Neuronal stem cell (in vitro differentiated cells): ENCODE data around the gene GKN1.
A peak's percentile ranks its signal among the peaks of the same experiment; 100 is the strongest.

Source experiments
- DNase-seq: peaks from one replicate; pipeline ENCODE4 v3.0.0-alpha.2; 2013; ENCODE audit warnings: low spot score
- H2AFZ ChIP-seq: one replicate; pipeline ENCODE4 v1.6.1; 2013; ENCODE audit warnings: mild to moderate bottlenecking, low read length, inconsistent platforms
- H2AK5ac ChIP-seq: 2 replicates; pipeline ENCODE4 v1.6.1; 2013; ENCODE audit warnings: low read depth, mild to moderate bottlenecking, inconsistent platforms, low read length, moderate library complexity, mixed read lengths
- H2BK120ac ChIP-seq: 2 replicates; pipeline ENCODE4 v1.6.1; 2013; ENCODE audit warnings: low read depth, mild to moderate bottlenecking, inconsistent platforms, low read length, moderate library complexity, mixed read lengths
- H2BK12ac ChIP-seq: one replicate; pipeline ENCODE4 v1.6.1; 2013; ENCODE audit warnings: low read length, inconsistent platforms
- H2BK15ac ChIP-seq: 2 replicates; pipeline ENCODE4 v1.6.1; 2013; ENCODE audit warnings: mild to moderate bottlenecking, low read length, inconsistent platforms, mixed read lengths
- H2BK5ac ChIP-seq: one replicate; pipeline ENCODE4 v1.6.1; 2013; ENCODE audit warnings: inconsistent platforms, mild to moderate bottlenecking, low read length, moderate library complexity
- H3K14ac ChIP-seq: one replicate; pipeline ENCODE4 v1.6.1; 2013; ENCODE audit warnings: low read length, inconsistent platforms
- H3K18ac ChIP-seq: 2 replicates; pipeline ENCODE4 v1.6.1; 2013; ENCODE audit warnings: low read length, inconsistent platforms
- H3K23ac ChIP-seq: 2 replicates; pipeline ENCODE4 v1.6.1; 2013; ENCODE audit warnings: low read depth, mild to moderate bottlenecking, mixed read lengths, low read length, inconsistent platforms; ENCODE audit not compliant: poor library complexity
- H3K27ac ChIP-seq: replicated peaks from 3 replicates; pipeline ENCODE4 v1.5.1; 2013; ENCODE audit warnings: low read length, inconsistent platforms
- H3K27me3 ChIP-seq, 3 experiments: 2 replicates each; pipeline ENCODE4 v1.6.1; 2013; ENCODE audit warnings: low read length in 3 of 3, mild to moderate bottlenecking in 2 of 3, inconsistent platforms in 1 of 3, low read depth in 1 of 3, mixed read lengths in 1 of 3, moderate library complexity in 1 of 3; ENCODE audit not compliant: control insufficient read depth in 3 of 3, insufficient read depth in 3 of 3
- H3K36me3 ChIP-seq, 2 donors: replicated peaks in 1 of 2; 2 replicates each; pipeline ENCODE4 v1.6.1; 2013; ENCODE audit warnings: low read length in 2 of 2; ENCODE audit not compliant: control insufficient read depth in 2 of 2, insufficient read depth in 2 of 2
- H3K4ac ChIP-seq: 2 replicates; pipeline ENCODE4 v1.6.1; 2013; ENCODE audit warnings: inconsistent platforms, mild to moderate bottlenecking, low read length, moderate library complexity
- H3K4me1 ChIP-seq, 2 donors: 1 replicate in 1 of 2; 2 replicates in 1 of 2; pipeline ENCODE4 v1.6.1; 2013; ENCODE audit warnings: low read length in 2 of 2, low read depth in 1 of 2; ENCODE audit not compliant: control insufficient read depth in 2 of 2, insufficient read depth in 1 of 2
- H3K4me2 ChIP-seq: one replicate; pipeline ENCODE4 v1.6.1; 2013; ENCODE audit warnings: mild to moderate bottlenecking, low read length, inconsistent platforms; ENCODE audit not compliant: insufficient read depth, poor library complexity, severe bottlenecking
- H3K4me3 ChIP-seq, 2 donors: 2 replicates each; pipeline ENCODE4 v1.5.1; 2013; ENCODE audit warnings: low read length in 2 of 2, mild to moderate bottlenecking in 2 of 2, inconsistent platforms in 1 of 2, moderate library complexity in 1 of 2
- H3K79me1 ChIP-seq: one replicate; pipeline ENCODE4 v1.6.1; 2013; ENCODE audit warnings: low read depth, mild to moderate bottlenecking, inconsistent platforms, low read length, moderate library complexity
- H3K9ac ChIP-seq: one replicate; pipeline ENCODE4 v1.6.1; 2013; ENCODE audit warnings: mild to moderate bottlenecking, low read depth, low read length, inconsistent platforms; ENCODE audit not compliant: poor library complexity
- H3K9me3 ChIP-seq, 2 donors: replicated peaks in 1 of 2; 2 replicates each; pipeline versions ENCODE3 to v1.6.1; 2013; ENCODE audit warnings: low read length in 2 of 2, mild to moderate bottlenecking in 2 of 2, inconsistent platforms in 1 of 2, low read depth in 1 of 2, mixed read lengths in 1 of 2, moderate library complexity in 1 of 2; ENCODE audit not compliant: control insufficient read depth in 2 of 2, insufficient read depth in 1 of 2
- H4K8ac ChIP-seq: one replicate; pipeline ENCODE4 v1.6.1; 2013; ENCODE audit warnings: low read depth, mild to moderate bottlenecking, inconsistent platforms, low read length, moderate library complexity
- H4K91ac ChIP-seq: one replicate; pipeline ENCODE4 v1.6.1; 2013; ENCODE audit warnings: low read length, low read depth, mild to moderate bottlenecking, inconsistent platforms; ENCODE audit not compliant: poor library complexity
- WGBS, 2 donors: extraction: QIAGEN DNeasy Blood & Tissue Kit; methylation state at CpG; one replicate each; pipeline ENCODE4 v1.1.7; 2013; ENCODE audit warnings: missing lambda C conversion rate in 2 of 2, mixed read lengths in 1 of 2; ENCODE audit not compliant: insufficient read length in 2 of 2, insufficient replicate concordance in 1 of 2; ENCODE audit errors: extremely low coverage in 2 of 2; 5-methylcytosine and 5-hydroxymethylcytosine counted together

Gene GKN1

DNA sequence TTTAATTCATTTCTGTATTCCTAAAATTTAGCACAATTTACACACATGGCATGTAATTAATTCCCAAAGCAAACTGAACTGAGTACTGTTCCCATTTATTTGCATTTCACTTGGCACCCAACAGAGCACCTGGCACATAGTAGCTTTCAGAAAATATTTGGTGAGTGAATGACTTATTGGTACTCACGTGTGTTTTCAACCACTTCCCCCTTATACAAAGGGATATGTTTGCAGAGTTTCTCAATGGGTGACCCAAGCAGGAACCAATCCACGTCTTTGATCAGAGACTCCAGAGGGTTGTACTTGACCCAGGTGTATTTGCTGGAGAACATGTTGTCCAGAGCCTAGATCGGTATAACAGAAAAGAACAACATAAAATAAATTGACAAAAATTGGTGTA, 28.3 kb upstream of the GKN1 start:
- Histone ChIP-seq H2BK12ac (no peak overlapping the region), H3K14ac (no peak overlapping the region), H3K23ac (no peak overlapping the region), H3K9ac (no peak overlapping the region), H3K18ac (no peak overlapping the region), H3K4me3 (no peak overlapping the region), H4K91ac (no peak overlapping the region), H2AK5ac (no peak overlapping the region), H3K4me2 (no peak overlapping the region), H4K8ac (no peak overlapping the region), H2BK5ac (no peak overlapping the region), H3K9me3 (no peaks in the 10 kb centered on the region), H2BK15ac (no peak overlapping the region), H2AFZ (no peak overlapping the region), H3K79me1 (no peaks in the 10 kb centered on the region), H3K4ac (no peak overlapping the region), H2BK120ac (no peak overlapping the region), H3K27me3 (peaks cover 0 to 3% (median 0%) of the 10 kb centered on the region in 3 experiments), H3K27ac (no peak overlapping the region), H3K4me1 (peaks cover 0 to 8% of the 10 kb centered on the region in 2 donors), H3K36me3 (no peaks in the 10 kb centered on the region)
- no peak for DNase-seq
- WGBS, 2 donors: no CpG with 5 or more reads among the region's 3 CpGs

- no peaks in the 10 kb centered on the region for H3K79me1 ChIP-seq
- no peak overlapping the region for H4K91ac ChIP-seq
- no peak overlapping the region for H2BK5ac ChIP-seq
- H2AK5ac ChIP-seq: no peak overlapping the region
- no peak overlapping the region for H3K4me3 ChIP-seq
- no peak overlapping the region for H3K9ac ChIP-seq
- peaks cover 0 to 8% (median 0%) of the 10 kb centered on the region in 3 experiments for H3K27me3 ChIP-seq
- H2BK15ac ChIP-seq: no peak overlapping the region
- WGBS, 2 donors: no CpG with 5 or more reads among the region's 1 CpG
- H2BK12ac ChIP-seq: no peak overlapping the region
- no peak overlapping the region for H3K4ac ChIP-seq
- no peak overlapping the region for H3K14ac ChIP-seq
- no peak overlapping the region for H3K4me2 ChIP-seq
- no peak overlapping the region for H2AFZ ChIP-seq
- peaks cover 0 to 7% of the 10 kb centered on the region in 2 donors for H3K4me1 ChIP-seq
- DNase-seq: no peak
- H3K27ac ChIP-seq: no peak overlapping the region
- H3K18ac ChIP-seq: no peak overlapping the region
- H4K8ac ChIP-seq: no peak overlapping the region
- no peak overlapping the region for H2BK120ac ChIP-seq
- H3K36me3 ChIP-seq: no peaks in the 10 kb centered on the region
- H3K23ac ChIP-seq: no peak overlapping the region
- H3K9me3 ChIP-seq: no peaks in the 10 kb centered on the region
Observed at GRCh38 chr2:68948710-68949109, 25.7 kb upstream of the GKN1 start.

DNA sequence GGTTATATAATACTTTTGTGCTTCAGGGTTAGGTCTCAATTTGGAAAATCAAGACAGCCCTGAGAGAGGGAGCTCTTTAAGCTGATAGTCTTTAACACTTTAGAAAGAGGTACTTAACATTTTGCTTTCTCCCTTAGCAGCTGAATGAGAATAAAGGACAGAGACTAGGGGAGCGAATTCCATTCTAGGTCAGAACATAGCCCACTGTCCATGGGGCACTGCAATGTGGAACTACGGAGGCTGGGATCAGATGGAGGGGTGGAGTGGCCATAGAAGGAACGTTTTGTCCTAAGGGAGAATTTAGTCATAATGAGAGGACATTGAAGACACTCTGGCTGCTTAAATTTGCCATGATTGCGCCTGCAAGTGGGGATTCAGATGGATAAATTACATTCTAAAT, 22.5 kb upstream of the GKN1 start:
- no peak overlapping the region for H3K18ac ChIP-seq
- no CpG with 5 or more reads among the region's 4 CpGs for WGBS, 2 donors
- H3K4me2 ChIP-seq: no peak overlapping the region
- no peaks in the 10 kb centered on the region for H3K9me3 ChIP-seq
- H3K4me3 ChIP-seq: no peak overlapping the region
- H3K4ac ChIP-seq: no peak overlapping the region
- H3K27me3 ChIP-seq: peaks cover 0 to 8% (median 0%) of the 10 kb centered on the region in 3 experiments
- H2AFZ ChIP-seq: no peak overlapping the region
- no peaks in the 10 kb centered on the region for H3K4me1 ChIP-seq
- H3K27ac ChIP-seq: no peak overlapping the region
- H4K91ac ChIP-seq: no peak overlapping the region
- no peak overlapping the region for H3K9ac ChIP-seq
- no peak overlapping the region for H2BK120ac ChIP-seq
- no peak overlapping the region for H3K23ac ChIP-seq
- no peak overlapping the region for H2BK12ac ChIP-seq
- no peak for DNase-seq
- no peak overlapping the region for H2BK5ac ChIP-seq
- no peak overlapping the region for H3K14ac ChIP-seq
- H2BK15ac ChIP-seq: no peak overlapping the region
- H4K8ac ChIP-seq: no peak overlapping the region
- H3K36me3 ChIP-seq: no peaks in the 10 kb centered on the region
- H3K79me1 ChIP-seq: no peaks in the 10 kb centered on the region
- H2AK5ac ChIP-seq: no peak overlapping the region

- Histone ChIP-seq H4K91ac (no peak within 1 kb of the TSS), H3K4ac (no peak within 1 kb of the TSS), H4K8ac (peak within 1 kb of the TSS; percentile 82), H3K9ac (no peak within 1 kb of the TSS), H3K4me2 (no peak within 1 kb of the TSS), H3K27me3 (peaks cover 0 to 8% (median 0%) of the 10 kb centered on the region in 3 experiments), H2AK5ac (no peak within 1 kb of the TSS), H3K9me3 (no peaks in the 10 kb centered on the region), H3K18ac (no peak within 1 kb of the TSS), H3K27ac (no peak within 1 kb of the TSS), H3K23ac (no peak within 1 kb of the TSS), H3K79me1 (no peaks in the 10 kb centered on the region), H2BK12ac (no peak within 1 kb of the TSS), H2AFZ (no peak within 1 kb of the TSS), H2BK15ac (no peak within 1 kb of the TSS), H2BK120ac (no peak within 1 kb of the TSS), H3K4me1 (no peaks in the 10 kb centered on the region), H3K36me3 (no peaks in the 10 kb centered on the region), H2BK5ac (no peak within 1 kb of the TSS), H3K14ac (no peak within 1 kb of the TSS), H3K4me3 (no peak within 1 kb of the TSS)
- DNase-seq: no peak
- WGBS, 2 donors: no CpG with 5 or more reads among the region's 4 CpGs
Observed at GRCh38 chr2:68952887-68953521, 21.4 kb upstream of the GKN1 start, which contains the start of gene GKN2. TSS of gene GKN2 (minus strand) at chr2:68952893. CDS start at chr2:68952861, 32 bp downstream.
